Breast epithelium (tissue), 4 donors: Measurements from ENCODE around the gene PRMT6. TPM values are rescaled to one million over a fixed set of nuclear protein-coding genes. Genes with fewer than 3 reads are reported as not detected.

Experiments
- DNase-seq, 2 donors: peaks; one replicate each; pipeline ENCODE4 v3.0.0-alpha.2; 2019; ENCODE audit warnings: low spot score in 2 of 2
- H3K27ac ChIP-seq, 2 donors: fragments of 200-600 bp; sonication (generic) in 1 of 2; one replicate each; pipeline ENCODE4 v1.5.1; 2016 to 2019; ENCODE audit warnings: mild to moderate bottlenecking in 1 of 2
- H3K27me3 ChIP-seq, 2 donors: fragments of 200-600 bp; sonication (generic) in 1 of 2; one replicate each; pipeline versions ENCODE4 v1.5.1 to v1.6.0; 2017 to 2019; ENCODE audit warnings: control low read depth in 1 of 2, mild to moderate bottlenecking in 1 of 2
- H3K36me3 ChIP-seq: fragments of 200-600 bp; one replicate; pipeline ENCODE4 v1.5.1; 2019
- H3K4me1 ChIP-seq, 2 donors: fragments of 200-600 bp; sonication (generic); one replicate each; pipeline ENCODE4 v1.5.1; 2016 to 2019; ENCODE audit warnings: control low read depth in 1 of 2
- H3K4me3 ChIP-seq, 3 donors: fragments of 200-600 bp; sonication (generic); 1 replicate in 2 of 3; 2 replicates in 1 of 3; pipeline ENCODE4 v1.5.1; 2016 to 2019; ENCODE audit warnings: mild to moderate bottlenecking in 3 of 3, moderate library complexity in 2 of 3
- H3K9me3 ChIP-seq, 2 donors: fragments of 200-600 bp; sonication (generic) in 1 of 2; one replicate each; pipeline ENCODE4 v1.5.1; 2016 to 2019; ENCODE audit warnings: control low read depth in 1 of 2
- CTCF ChIP-seq, 3 donors: fragments of 450-650 bp; IDR thresholded peaks; one replicate each; pipeline ENCODE4 v1.5.1; 2016 to 2017; ENCODE audit warnings: antibody characterized with exemption in 3 of 3, mild to moderate bottlenecking in 3 of 3, moderate library complexity in 3 of 3
- POLR2A ChIP-seq: fragments of 450-650 bp; IDR thresholded peaks from one replicate; pipeline ENCODE4 v1.6.1; 2016; ENCODE audit warnings: antibody characterized with exemption, mild to moderate bottlenecking, moderate library complexity
- POLR2AphosphoS5 ChIP-seq, 3 donors: sonication (generic); formaldehyde crosslinking; IDR thresholded peaks; one replicate each; pipeline ENCODE4 v1.6.1; 2017; ENCODE audit warnings: antibody characterized with exemption in 3 of 3
- intact Hi-C: fragments of 100-400 bp; cut with DNase I; formaldehyde crosslinking; loops from one replicate; pipeline ENCODE4 v1.15.1; 2023; ENCODE audit warnings: low total_unique reads
- total RNA-seq, 3 donors: library from RNA; depleted of rRNA; stranded (reverse); fragments of >200 nt; gene quantifications; one replicate each; pipeline ENCODE4 v1.1.0, GENCODE V29; 2016

Gene PRMT6
- total RNA-seq, 3 donors from 2014 or later, result 6.7 to 18.7 (median 17.6) TPM

GRCh38 chr1:107057197-107058133 lies 991 bp downstream of the PRMT6 start:
- no peaks in the 10 kb centered on the region for H3K4me1 ChIP-seq
- H3K27ac ChIP-seq, result peak overlapping the region; percentile 84 to 87
- DNase-seq, result peak; percentile 23 to 58

GRCh38 chr1:107058245-107059032 lies 2.0 kb downstream of the PRMT6 start:
- TF ChIP-seq POLR2A (no peak), POLR2AphosphoS5 (IDR thresholded peaks at IDR 0.05) (no peak), CTCF (IDR thresholded peaks at IDR 0.05) (no peak)
- no peaks in the 10 kb centered on the region for H3K27me3 ChIP-seq
- H3K9me3 ChIP-seq, result no peaks in the 10 kb centered on the region
- H3K36me3 ChIP-seq, result no peaks in the 10 kb centered on the region
- H3K4me1 ChIP-seq, result no peaks in the 10 kb centered on the region
- intact Hi-C loops, result no loop called here
- peak overlapping the region in 1 of 2 donors; percentile 87 for H3K27ac ChIP-seq
- DNase-seq, result no peak
- peak overlapping the region in 2 of 3 donors; percentile 80 to 85 for H3K4me3 ChIP-seq

More at GRCh38 chr1:107057197-107058133, 991 bp downstream of the PRMT6 start:
- Histone ChIP-seq H3K36me3 (no peaks in the 10 kb centered on the region), H3K27me3 (no peaks in the 10 kb centered on the region), H3K4me3 (peak overlapping the region; percentile 68 to 85 (median 80)), H3K9me3 (no peaks in the 10 kb centered on the region)
- no peak for TF ChIP-seq CTCF (IDR thresholded peaks at IDR 0.05)
- no peak for TF ChIP-seq POLR2AphosphoS5 (IDR thresholded peaks at IDR 0.05)
- no peak for TF ChIP-seq POLR2A
- intact Hi-C loops, result no loop called here

- Histone ChIP-seq H3K27me3 (no peaks in the 10 kb centered on the region), H3K27ac (no peak overlapping the region), H3K4me3 (no peak overlapping the region), H3K36me3 (no peaks in the 10 kb centered on the region), H3K9me3 (no peaks in the 10 kb centered on the region), H3K4me1 (no peaks in the 10 kb centered on the region)
- intact Hi-C loops, result no loop called here
- DNase-seq, result no peak
- TF ChIP-seq POLR2AphosphoS5 (IDR thresholded peaks at IDR 0.05) (no peak), POLR2A (no peak), CTCF (IDR thresholded peaks at IDR 0.05) (no peak)
Observed at GRCh38 chr1:107061886-107062285, 5.4 kb downstream of the PRMT6 start.

GRCh38 chr1:107073493-107073892 lies 17.0 kb downstream of the PRMT6 start:
- Histone ChIP-seq H3K4me1 (no peaks in the 10 kb centered on the region), H3K4me3 (no peak overlapping the region), H3K9me3 (no peaks in the 10 kb centered on the region), H3K27ac (no peak overlapping the region), H3K36me3 (no peaks in the 10 kb centered on the region), H3K27me3 (no peaks in the 10 kb centered on the region)
- DNase-seq, result no peak
- TF ChIP-seq CTCF (IDR thresholded peaks at IDR 0.05), result no peak
- no peak for TF ChIP-seq POLR2A
- no peak for TF ChIP-seq POLR2AphosphoS5 (IDR thresholded peaks at IDR 0.05)
- intact Hi-C loops, result no loop called here

DNA sequence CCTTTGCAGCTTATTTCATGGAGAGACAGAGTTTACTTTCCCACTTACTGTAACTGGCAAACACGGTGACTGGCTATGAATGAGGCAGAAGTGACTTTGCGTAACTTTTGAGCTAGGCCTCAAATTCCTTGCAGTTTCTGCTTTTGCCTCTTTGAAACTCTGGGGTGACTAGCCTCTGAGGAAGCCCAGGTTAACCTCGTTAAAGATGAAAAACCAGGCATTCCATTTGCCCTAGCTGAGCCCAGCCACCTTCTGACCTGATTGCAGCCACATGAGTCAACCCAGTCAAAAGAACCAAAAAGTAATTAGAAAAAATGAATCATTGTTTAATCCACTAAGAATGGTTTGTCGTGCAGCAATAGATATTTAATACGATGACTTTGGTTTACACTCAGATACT lies 20.4 kb downstream of the PRMT6 start:
- TF ChIP-seq POLR2A (no peak), POLR2AphosphoS5 (IDR thresholded peaks at IDR 0.05) (no peak), CTCF (IDR thresholded peaks at IDR 0.05) (no peak)
- Histone ChIP-seq H3K9me3 (no peaks in the 10 kb centered on the region), H3K4me1 (no peaks in the 10 kb centered on the region), H3K36me3 (no peaks in the 10 kb centered on the region), H3K4me3 (no peak overlapping the region), H3K27ac (no peak overlapping the region), H3K27me3 (no peaks in the 10 kb centered on the region)
- intact Hi-C loops, result no loop called here
- DNase-seq, result no peak
